Esophagus squamous epithelium (tissue), 4 donors: Measurements from ENCODE around the gene LRP5.

Source experiments
- CTCF ChIP-seq, 6 experiments: fragments of 450-650 bp in 4 of 6; fragments of 200-600 bp in 2 of 6; sonication (generic) in 2 of 6; IDR thresholded peaks; one replicate each; pipeline ENCODE4 v1.5.1; 2016 to 2019; ENCODE audit warnings: antibody characterized with exemption in 6 of 6, mild to moderate bottlenecking in 4 of 6, moderate library complexity in 4 of 6
- POLR2A ChIP-seq, 4 donors: fragments of 450-650 bp; IDR thresholded peaks; one replicate each; pipeline ENCODE4 v1.6.1; 2017; ENCODE audit warnings: antibody characterized with exemption in 4 of 4, mild to moderate bottlenecking in 4 of 4, moderate library complexity in 3 of 4

DNA sequence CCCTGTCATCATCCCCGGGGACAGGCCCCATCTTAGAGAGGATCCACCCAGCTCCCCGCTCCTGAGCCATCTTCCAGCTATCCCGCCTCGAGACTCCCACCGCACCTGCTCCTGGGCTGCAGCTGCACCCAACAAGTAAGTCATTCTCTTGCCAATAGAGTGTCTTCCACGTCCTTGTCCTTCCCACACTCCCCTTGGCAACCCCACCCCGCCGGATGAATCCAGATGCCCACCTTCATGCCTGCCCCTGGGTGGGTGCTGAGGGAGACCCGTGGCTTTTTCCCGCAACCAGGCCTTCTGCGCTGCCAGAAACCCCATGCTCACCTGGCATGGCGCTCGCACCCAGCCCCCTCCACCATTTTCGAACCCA lies 29.5 kb upstream of the LRP5 start:
- TF ChIP-seq POLR2A (IDR thresholded peaks at IDR 0.05), result no peak
- no peak for TF ChIP-seq CTCF (IDR thresholded peaks at IDR 0.05)
